ENCODE results near the gene METTL22.

DNA sequence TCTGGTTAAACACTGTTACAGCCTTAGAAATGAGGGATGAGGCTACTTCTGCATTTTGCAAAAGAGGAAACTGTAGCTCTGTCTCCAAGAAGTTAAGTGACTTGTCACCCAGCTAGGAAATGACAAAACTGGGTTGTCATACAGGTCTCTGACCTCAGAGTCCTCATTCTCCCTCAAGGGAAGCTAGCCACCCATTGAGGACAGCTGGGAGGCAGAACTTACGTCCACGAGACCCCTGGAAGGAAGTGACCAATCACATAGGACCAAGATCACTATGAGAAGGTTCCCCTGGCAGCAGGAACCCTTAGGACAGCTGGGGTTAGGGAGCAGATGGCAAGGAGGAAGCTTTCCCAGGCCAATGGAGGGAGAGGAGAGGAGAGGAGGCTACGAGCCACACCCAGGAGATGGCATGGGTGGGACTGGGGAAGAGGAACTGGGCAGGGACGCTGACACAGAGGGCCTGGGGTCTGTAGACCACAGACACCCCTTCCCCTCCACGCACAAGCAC, 11.2 kb downstream of the METTL22 start:
- TF ChIP-seq EZH2 (IDR thresholded peaks at IDR 0.05; ENCODE audit: low read length, unreplicated experiment) (no peak), EZH2phosphoT487 (IDR thresholded peaks at IDR 0.05; ENCODE audit: borderline replicate concordance, low read length) (no peak)
- TF ChIP-seq, protein P1, sequence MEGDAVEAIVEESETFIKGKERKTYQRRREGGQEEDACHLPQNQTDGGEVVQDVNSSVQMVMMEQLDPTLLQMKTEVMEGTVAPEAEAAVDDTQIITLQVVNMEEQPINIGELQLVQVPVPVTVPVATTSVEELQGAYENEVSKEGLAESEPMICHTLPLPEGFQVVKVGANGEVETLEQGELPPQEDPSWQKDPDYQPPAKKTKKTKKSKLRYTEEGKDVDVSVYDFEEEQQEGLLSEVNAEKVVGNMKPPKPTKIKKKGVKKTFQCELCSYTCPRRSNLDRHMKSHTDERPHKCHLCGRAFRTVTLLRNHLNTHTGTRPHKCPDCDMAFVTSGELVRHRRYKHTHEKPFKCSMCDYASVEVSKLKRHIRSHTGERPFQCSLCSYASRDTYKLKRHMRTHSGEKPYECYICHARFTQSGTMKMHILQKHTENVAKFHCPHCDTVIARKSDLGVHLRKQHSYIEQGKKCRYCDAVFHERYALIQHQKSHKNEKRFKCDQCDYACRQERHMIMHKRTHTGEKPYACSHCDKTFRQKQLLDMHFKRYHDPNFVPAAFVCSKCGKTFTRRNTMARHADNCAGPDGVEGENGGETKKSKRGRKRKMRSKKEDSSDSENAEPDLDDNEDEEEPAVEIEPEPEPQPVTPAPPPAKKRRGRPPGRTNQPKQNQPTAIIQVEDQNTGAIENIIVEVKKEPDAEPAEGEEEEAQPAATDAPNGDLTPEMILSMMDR (conservative IDR thresholded peaks at IDR 0.05; ENCODE audit: low read depth, low read length): no peak

Measured in PC-3 (cell line).